Cardiac muscle cell (in vitro differentiated cells and primary cell): ENCODE data around the gene KIF2C. TPM values are rescaled to one million over a fixed set of nuclear protein-coding genes. Genes with fewer than 3 reads are reported as not detected.
A peak's percentile ranks its signal among the peaks of the same experiment; 100 is the strongest.

Experiments used
- DNase-seq, 2 donors: peaks; one replicate each; pipeline versions ENCODE4 v3.0.0 to v3.0.0-alpha.2; 2010 to 2017; ENCODE audit warnings: low read depth in 1 of 2, low spot score in 1 of 2
- H3K27ac ChIP-seq: fragments of 200-600 bp; sonication (generic); 2 replicates; pipeline ENCODE4 v1.5.1; 2016
- H3K27me3 ChIP-seq: fragments of 200-600 bp; sonication (generic); 2 replicates; pipeline ENCODE4 v1.6.0; 2016; ENCODE audit warnings: control low read depth
- H3K36me3 ChIP-seq: fragments of 200-600 bp; sonication (generic); 2 replicates; pipeline ENCODE4 v1.5.1; 2016; ENCODE audit warnings: control low read depth
- H3K4me1 ChIP-seq: fragments of 200-600 bp; sonication (generic); 2 replicates; pipeline ENCODE4 v1.8.1; 2017; ENCODE audit warnings: low read depth, mild to moderate bottlenecking, mixed run types
- H3K4me3 ChIP-seq: fragments of 200-600 bp; sonication (generic); 2 replicates; pipeline ENCODE4 v1.5.1; 2016; ENCODE audit warnings: mild to moderate bottlenecking
- H3K9me3 ChIP-seq: fragments of 200-600 bp; sonication (generic); 2 replicates; pipeline ENCODE4 v1.5.1; 2017; ENCODE audit warnings: low read depth, mild to moderate bottlenecking, control low read depth
- CTCF ChIP-seq: IDR thresholded peaks from 2 replicates; pipeline ENCODE4 v1.5.1; 2012; ENCODE audit warnings: low read depth, mild to moderate bottlenecking, low read length
- polyA plus RNA-seq: library from polyadenylated mRNA; unstranded; fragments of >200 nt; fragmentation: Nextera tagmentation; extraction: Ambion mirVana; gene quantifications from 2 replicates; pipeline ENCODE4 v1.2.1, GENCODE V29; 2016
- total RNA-seq: library from RNA; depleted of rRNA; stranded (reverse); fragments of >200 nt; gene quantifications from 2 replicates; pipeline ENCODE4 v1.2.3, GENCODE V29; 2016

Gene KIF2C
- 11.0 and 80.8 TPM in 2 replicates for total RNA-seq
- 10.0 and 82.5 TPM in 2 replicates for polyA plus RNA-seq

DNA sequence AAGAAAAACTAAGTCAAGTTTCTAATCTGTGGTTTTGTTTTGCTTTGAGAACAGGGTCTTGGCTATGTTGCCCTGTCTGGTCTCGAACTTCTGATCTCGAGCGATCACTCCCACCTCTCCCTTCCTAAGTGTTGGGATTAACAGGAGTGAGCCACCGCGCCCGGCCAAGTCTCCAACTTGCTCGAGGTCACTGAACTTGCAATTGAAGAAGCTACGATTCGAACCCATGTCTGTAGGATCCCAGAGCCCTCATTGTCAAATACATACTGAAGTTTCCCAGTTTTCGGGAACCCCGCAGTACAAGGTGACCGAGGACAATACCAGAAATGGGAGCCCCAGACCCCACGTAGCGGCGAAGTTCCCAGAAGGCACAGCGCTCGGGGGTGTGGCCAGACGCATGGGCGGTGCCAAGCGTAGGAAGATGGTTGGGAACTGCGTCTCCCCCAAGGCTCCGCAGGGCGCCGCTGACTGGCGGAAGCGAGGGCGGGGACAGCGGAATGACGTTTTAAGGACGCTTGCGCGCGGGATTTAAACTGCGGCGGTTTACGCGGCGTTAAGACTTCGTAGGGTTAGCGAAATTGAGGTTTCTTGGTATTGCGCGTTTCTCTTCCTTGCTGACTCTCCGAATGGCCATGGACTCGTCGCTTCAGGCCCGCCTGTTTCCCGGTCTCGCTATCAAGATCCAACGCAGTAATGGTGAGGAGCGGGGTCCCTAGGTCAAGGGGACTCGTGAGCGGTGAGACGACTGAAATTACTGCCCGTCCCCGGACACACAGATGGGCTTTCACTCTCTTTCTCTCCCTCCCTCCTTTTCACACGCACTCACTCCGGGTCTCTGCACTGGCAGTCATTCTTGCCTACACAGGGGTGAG is at the start of gene KIF2C:
TSS of gene KIF2C (plus strand) at position 531 of the 872 bp plus-strand sequence. CDS start at position 627, 96 bp downstream.
- Histone ChIP-seq H3K36me3 (no peaks in the 10 kb centered on the region), H3K27me3 (no peaks in the 10 kb centered on the region), H3K27ac (peak within 1 kb of the TSS; percentile 80), H3K4me1 (no peaks in the 10 kb centered on the region), H3K4me3 (peak within 1 kb of the TSS; percentile 67), H3K9me3 (no peaks in the 10 kb centered on the region)
- DNase-seq, result peak; percentile 97 to 99
- TF ChIP-seq CTCF, result no peak

DNA sequence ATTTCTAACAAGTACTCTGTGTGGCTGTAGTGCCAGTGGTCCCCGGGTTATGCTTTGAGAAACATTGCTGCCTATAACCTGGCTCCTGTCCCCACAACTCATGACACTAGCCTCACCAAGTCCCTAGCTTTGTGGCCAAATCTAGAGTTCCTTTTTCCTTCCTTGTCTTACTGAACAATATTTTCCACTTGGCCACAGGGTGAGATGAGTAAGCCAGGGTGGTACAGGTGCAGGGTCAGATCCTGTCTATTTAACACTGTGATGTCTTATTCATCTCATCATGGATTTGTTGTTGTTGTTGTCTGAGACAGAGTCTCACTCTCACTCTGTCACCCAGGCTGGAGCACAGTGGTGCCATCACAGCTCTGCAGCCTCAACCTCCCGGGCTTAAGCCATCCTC is 46.5 kb upstream of the KIF2C start:
- no peak overlapping the region for H3K4me3 ChIP-seq
- TF ChIP-seq CTCF, result no peak
- H3K4me1 ChIP-seq, result peaks cover 12% of the 10 kb centered on the region
- no peak overlapping the region for H3K27ac ChIP-seq
- H3K9me3 ChIP-seq, result no peaks in the 10 kb centered on the region
- H3K27me3 ChIP-seq, result no peaks in the 10 kb centered on the region
- no peaks in the 10 kb centered on the region for H3K36me3 ChIP-seq
- DNase-seq, result no peak

GRCh38 chr1:44693900-44694299 is 45.7 kb upstream of the KIF2C start:
- no peak for DNase-seq
- H3K9me3 ChIP-seq, result no peaks in the 10 kb centered on the region
- no peaks in the 10 kb centered on the region for H3K27me3 ChIP-seq
- H3K4me1 ChIP-seq, result peaks cover 6% of the 10 kb centered on the region
- H3K36me3 ChIP-seq, result no peaks in the 10 kb centered on the region
- no peak overlapping the region for H3K4me3 ChIP-seq
- H3K27ac ChIP-seq, result no peak overlapping the region
- TF ChIP-seq CTCF, result no peak

DNA sequence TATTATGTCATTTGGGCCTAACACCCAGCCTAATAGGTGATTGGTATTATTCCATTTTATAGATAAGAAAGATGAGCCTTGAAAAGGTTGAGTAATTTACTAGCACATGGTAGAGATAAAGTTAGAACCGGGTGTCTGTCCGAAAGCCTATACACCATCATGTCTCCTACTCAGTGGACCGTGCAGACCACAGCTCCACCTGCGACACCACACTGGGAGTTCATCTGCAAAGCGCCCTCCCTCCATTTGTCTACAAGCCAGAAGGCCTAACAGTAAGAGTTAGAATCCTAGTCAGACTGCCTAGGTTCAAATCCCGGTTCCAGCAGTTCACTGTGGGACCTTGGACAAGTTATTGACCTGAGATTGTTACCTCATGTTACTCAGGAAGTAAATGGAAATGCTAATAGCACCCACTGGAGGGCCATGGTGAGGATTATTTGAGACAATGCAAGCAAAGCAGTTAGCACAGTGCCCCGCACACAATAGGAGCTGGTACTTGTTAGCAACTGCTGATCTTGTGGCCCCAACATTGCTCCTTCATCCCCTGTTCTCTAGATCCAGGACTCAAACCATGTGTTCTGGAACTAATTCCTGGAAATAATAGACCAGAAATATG is 44.7 kb upstream of the KIF2C start:
- Histone ChIP-seq H3K27ac (no peak overlapping the region), H3K4me1 (no peaks in the 10 kb centered on the region), H3K9me3 (no peaks in the 10 kb centered on the region), H3K4me3 (no peak overlapping the region), H3K27me3 (no peaks in the 10 kb centered on the region), H3K36me3 (no peaks in the 10 kb centered on the region)
- no peak for TF ChIP-seq CTCF
- DNase-seq, result no peak

GRCh38 chr1:44695671-44696070 is 44.0 kb upstream of the KIF2C start:
- no peaks in the 10 kb centered on the region for H3K4me1 ChIP-seq
- no peaks in the 10 kb centered on the region for H3K36me3 ChIP-seq
- no peak overlapping the region for H3K4me3 ChIP-seq
- H3K27me3 ChIP-seq, result no peaks in the 10 kb centered on the region
- H3K27ac ChIP-seq, result no peak overlapping the region
- no peak for TF ChIP-seq CTCF
- H3K9me3 ChIP-seq, result no peaks in the 10 kb centered on the region
- no peak for DNase-seq
